GM21390 (cell line): ENCODE data around the gene PLEKHM3.

Experiments used
- ATAC-seq: cut with Tn5 transposase; IDR thresholded peaks from one replicate; pipeline ENCODE4 v1.9.1; 2021; ENCODE audit not compliant: unreplicated experiment

The PLEKHM3 gene

DNA sequence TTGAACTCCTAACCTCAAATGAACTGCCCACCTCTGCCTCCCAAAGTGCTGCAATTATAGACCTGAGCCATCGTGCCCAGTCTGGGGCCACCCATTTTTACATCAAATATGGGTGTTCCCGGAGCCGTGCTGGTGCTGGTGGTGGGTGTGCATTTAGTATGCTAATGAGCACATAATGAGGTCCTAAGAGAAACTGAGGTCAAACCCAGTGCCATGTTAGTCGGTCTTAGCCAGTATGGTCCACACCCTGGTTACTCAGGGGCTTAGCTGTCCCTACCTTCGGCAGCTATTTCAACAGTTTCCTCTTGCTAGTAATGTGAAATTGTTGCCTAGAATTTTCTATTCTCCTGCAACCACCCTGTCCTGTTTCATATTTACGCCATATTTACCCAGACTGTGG, 217.2 kb downstream of the PLEKHM3 start:
- no peak for ATAC-seq

- peak; percentile 57 for ATAC-seq
Measured at GRCh38 chr2:207807516-207807915, 217.8 kb downstream of the PLEKHM3 start.

GRCh38 chr2:207805566-207806226, 219.6 kb downstream of the PLEKHM3 start:
- ATAC-seq, result no peak

DNA sequence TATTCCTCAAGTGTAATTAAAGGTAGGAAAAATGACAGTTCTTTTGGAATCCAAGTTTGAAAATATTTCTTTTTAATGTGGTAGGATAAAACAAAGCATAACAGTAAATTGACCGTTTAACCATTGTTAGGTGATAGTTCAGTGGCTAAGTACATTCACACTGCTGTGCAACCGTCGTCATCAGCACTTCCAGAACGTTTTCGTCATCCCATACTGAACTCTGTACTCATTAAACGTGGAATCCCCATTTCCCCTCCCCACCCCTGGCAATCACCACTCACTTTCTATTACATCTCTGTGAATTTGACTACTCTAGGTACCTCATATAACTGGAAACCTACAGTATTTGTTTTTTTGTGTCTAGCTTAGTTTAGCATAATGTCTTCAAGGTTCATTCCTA, 222.7 kb downstream of the PLEKHM3 start:
- no peak for ATAC-seq

DNA sequence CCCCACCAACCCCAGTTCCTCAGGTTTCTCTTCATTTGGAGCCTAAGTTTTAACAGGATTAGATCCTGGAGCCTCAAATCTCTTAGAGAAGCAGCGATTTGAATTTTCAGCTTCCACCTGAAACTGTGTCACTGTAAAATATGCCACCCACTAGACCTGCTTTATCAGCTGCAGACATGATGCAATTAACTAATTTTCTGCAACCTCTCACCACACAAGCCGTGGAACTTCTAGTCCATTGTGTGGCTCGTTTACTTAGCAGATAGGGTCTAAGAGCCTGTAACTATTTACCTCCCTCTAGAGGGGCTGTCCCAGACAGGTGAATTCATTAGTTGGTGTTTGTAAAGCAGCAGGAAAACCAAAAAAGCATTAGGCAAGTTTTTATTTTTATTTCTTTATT, 224.1 kb downstream of the PLEKHM3 start:
- no peak for ATAC-seq

- no peak for ATAC-seq
Measured at GRCh38 chr2:207796585-207797350, 228.6 kb downstream of the PLEKHM3 start.

DNA sequence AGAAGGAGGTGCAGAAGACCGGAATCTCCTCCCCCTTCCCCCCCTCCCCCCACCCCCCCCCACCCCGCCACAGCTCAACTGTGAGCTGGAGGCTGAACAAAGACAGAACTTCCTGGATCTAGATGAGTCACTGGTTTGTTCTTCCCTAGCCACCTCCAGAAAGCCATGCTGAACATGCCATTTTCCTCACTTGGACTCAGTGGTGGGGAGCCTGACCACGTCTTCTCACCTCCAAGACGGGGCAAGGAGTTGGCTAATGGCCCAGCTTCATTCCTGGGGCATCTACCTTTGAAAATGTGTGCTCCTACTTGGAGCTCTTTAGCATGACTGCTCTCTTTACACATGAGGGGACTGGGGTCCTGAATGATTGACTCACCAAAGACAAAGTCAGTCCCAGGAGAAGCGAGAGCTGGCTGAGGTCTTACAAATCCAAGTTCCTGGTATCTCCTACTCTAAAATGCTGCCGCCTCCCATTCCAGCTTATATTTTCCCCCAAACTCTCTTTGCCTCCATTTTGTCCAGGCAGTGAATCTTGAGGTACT, 233.0 kb downstream of the PLEKHM3 start:
- ATAC-seq, result no peak

DNA sequence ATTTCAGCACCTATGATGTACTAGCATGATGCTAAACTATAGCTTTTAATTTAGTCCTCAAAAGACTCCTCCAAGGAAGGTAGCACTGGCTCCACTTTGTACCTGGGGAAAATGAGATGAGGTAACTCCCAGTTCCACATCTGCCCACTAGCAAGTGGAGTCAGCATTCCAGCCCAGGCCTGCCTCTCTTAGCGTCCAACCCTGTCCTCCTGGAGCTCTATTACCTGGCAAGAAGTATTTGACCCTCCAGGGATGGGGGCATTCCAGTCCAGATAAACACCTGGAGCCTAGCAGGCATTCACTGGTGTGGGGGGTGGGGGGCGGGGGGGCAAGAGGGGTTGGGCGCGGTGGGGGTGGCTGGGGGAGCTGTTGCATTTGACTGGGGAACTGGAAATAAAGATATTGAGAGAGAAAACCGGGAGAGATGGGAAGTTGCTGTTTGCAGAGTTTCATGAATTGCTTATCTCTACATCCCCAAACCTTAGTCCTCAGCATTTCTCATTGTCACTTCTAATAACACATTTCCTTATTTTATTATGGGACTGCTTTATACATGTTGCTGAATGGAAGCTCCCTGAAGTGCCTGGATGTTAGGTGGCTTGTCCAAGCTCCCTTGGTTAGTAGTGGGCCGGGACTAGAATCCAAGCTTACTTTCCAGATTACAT, 233.6 kb downstream of the PLEKHM3 start:
- no peak for ATAC-seq

GRCh38 chr2:207790898-207791297, 234.4 kb downstream of the PLEKHM3 start:
- no peak for ATAC-seq

DNA sequence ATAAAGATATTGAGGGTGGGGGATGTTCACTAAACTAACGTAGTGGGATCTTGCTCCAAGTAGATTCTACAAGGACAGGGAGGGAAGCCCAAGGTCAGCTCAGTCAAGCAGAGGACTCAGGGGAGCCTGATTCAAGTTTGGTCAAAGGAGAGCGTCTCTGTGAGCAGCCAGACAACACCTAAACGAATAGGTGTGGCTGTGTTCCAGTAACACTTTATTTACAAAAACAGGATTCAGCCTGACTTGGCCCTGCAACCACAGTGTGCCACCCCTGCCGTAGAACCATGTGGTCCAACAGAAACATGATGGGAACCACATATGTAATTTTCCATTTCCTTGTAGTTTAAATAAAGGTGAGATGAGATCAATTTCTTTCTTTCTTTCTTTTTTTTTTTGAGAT, 237.5 kb downstream of the PLEKHM3 start:
- ATAC-seq, result no peak

- no peak for ATAC-seq
Measured at GRCh38 chr2:207787017-207787416, 238.3 kb downstream of the PLEKHM3 start.

DNA sequence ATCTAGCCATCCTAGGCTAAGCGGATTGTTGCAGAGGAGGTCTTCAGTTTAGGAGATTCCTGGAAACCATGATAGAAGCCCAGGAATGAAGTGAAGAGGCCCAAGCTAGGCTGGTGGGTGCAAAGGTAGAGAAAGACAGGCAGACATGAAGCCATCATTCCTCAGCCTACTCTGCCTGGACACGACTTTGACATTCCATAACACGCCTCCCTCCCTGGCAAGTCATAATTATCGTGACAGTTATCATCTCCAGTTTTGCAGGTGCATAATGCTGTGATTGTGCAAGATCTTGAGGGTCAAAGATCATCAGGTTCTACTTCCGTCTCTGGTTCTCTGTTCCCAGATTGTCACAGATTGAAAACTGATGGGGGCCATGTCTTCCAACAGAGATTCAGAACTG, 240.4 kb downstream of the PLEKHM3 start:
- no peak for ATAC-seq

GRCh38 chr2:207783514-207783913, 241.8 kb downstream of the PLEKHM3 start:
- no peak for ATAC-seq

DNA sequence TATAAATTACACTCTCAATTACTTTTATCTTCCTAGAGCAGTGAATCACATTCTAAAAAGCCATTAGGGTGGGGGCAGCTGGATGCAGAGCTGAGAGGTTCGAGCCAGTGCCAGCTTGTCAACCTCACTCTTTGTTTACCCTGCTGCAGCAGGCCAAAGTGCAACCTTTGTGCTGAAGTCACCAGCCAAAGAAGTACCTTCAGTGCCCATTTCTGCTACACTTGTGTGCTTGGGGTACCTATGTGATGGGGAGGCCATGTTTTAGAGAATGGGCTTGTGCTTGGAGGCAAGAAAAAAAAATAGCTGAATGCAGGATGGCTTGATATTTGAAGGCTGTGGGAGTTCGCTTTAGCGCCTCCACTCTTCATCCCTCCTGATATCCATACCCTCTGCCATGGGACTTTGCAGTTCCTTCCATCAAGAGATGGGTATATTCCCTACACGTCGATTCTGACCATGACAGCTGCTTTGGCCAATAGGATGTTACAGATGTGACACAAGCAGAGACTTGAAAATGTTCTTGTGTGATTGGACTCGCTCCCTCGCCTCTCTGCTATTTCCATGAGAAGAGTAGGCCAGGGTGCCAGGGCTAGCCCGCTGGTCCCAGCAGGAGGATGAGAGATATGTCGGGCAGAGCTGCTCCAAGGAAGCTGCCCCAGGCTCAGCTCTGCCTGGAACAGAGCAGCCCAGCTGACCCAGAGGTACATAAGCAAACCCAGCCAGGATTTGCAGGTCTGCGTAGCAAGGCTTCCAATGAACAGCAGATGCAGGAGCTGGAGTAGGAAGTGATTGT, 242.9 kb downstream of the PLEKHM3 start:
- no peak for ATAC-seq

- no peak for ATAC-seq
Measured at GRCh38 chr2:207779523-207779922, 245.8 kb downstream of the PLEKHM3 start.

DNA sequence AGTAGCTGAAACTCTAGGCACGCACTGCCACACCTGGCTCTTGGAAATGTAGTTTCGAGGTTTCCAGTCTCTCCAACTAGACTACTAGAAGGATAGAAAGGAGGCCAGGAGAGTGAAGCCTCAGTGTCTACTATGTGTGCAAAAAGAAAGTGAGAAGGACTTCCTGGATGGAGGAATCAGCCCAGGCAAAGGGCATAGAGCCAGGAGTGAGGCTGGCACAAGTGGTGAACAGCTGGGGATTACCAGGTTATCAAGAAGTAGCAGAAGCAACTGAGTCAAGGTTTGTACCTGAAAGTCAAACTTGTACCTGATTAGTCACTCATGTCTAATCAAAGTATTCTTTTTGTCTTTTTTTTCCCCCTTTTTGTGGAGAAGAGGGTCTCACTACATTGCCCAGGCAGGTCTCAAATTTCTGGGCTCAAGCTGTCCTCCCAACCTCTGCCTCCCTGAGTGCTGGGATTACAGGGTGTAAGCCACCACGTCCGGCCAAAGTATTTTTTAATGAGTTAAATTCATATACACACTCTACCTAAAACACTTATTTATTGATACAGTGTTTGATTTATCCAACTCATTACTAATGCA, 246.9 kb downstream of the PLEKHM3 start:
- no peak for ATAC-seq

DNA sequence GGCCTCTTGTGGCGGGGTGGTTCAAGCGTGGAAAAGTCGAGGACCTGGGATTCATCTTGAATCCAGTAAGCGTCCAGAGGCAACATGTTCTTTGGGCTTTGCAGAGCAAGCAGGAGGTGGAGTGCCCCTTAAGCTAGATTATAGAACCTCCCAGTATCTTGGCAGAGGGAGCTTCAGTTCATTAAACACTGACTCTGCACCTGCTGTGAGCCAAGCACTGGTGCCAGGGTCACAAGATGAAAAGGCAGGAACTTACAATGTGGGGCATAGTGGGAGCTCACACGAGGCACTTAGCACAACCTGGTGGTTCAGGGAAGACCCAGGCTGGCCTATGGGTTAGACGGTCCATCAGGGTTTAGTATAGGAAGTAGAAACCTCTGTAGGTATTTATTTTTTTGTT, 248.2 kb downstream of the PLEKHM3 start:
- ATAC-seq, result no peak

GRCh38 chr2:207775473-207775872, 249.9 kb downstream of the PLEKHM3 start:
- no peak for ATAC-seq

DNA sequence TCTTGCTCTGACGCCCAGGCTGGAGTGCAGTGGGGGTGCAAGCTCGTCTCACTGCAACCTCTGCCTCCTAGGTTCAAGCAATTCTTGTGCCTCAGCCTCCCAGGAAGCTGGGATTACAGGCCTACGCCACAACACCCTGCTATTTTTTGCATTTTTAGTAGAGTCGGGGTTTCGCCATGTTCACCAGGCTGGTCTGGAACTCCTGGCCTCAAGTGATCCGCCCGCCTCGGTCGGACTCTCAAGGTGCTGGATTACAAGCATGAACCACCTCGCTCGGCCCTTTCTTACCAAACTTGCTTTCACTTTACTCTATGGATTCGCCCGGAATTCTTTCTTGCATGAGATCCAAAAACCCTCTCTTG, 252.5 kb downstream of the PLEKHM3 start:
- no peak for ATAC-seq

DNA sequence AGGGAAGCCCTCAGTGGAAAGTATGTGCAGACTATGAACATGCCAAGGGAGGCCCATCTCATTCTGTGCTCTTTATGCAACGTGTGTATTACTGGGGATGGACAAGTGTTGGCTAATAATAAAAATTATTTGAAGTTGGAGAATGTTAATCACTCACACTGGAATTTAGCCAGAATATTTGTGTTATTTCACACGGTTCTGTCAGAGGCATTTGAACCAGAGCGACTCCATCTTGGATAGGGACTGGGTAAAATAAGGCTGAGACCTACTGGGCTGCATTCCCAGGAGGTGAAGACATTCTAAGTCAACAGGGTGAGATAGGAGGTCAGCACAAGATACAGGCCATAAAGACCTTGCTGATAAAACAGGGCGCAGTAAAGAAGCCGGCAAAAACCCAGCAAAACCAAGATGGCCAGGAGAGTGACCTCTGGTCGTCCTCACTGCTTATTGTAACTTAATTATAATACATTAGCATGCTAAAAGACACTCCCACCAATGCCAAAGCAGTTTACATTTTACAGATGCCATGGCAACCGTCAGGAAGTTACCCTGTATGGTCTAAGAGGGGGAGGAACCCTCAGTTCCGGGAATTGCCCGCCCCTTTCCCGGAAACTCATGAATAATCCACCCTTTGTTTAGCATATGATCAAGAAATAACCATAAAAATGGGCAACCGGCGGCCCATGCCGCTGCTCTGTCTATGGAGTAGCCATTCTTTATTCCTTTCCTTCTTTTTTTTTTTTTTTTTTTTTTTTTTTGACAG, 253.1 kb downstream of the PLEKHM3 start:
- ATAC-seq, result no peak
